ENCODE measurements around the gene ZFP92. TPM values are rescaled to one million over a fixed set of nuclear protein-coding genes. Genes with fewer than 3 reads are reported as not detected.

ZFP92 gene
- total RNA-seq, 1 donor from 2014 or later = not detected

GRCh38 chrX:153405426-153405825 is 5.8 kb upstream of the ZFP92 start:
- Histone ChIP-seq H3F3A (ENCODE audit: low read depth) (no peaks in the 10 kb centered on the region), H3K27me3 (peaks cover 4% of the 10 kb centered on the region), H3K4me1 (no peaks in the 10 kb centered on the region), H3K4me2 (no peak overlapping the region), H3K27ac (no peak overlapping the region), H3K9ac (no peak overlapping the region), H2AFZ (replicated peaks) (no peak overlapping the region), H3K4me3 (no peak overlapping the region), H4K20me1 (ENCODE audit: low read depth) (no peaks in the 10 kb centered on the region), H3K9me3 (ENCODE audit: low read depth) (no peaks in the 10 kb centered on the region), H3K79me2 (ENCODE audit: low read depth) (no peaks in the 10 kb centered on the region), H3K36me3 (no peaks in the 10 kb centered on the region)
- TF ChIP-seq EZH2 (IDR thresholded peaks at IDR 0.05) (no peak), EZH2phosphoT487 (IDR thresholded peaks at IDR 0.05) (no peak), CTCF (IDR thresholded peaks at IDR 0.05) (no peak)
- Mint-ChIP-seq H3K27ac (no peak overlapping the region), H3K4me3 (no peak overlapping the region), H3K4me1 (no peaks in the 10 kb centered on the region), H3K9me3 (peaks cover 35% of the 10 kb centered on the region), H3K36me3 (no peaks in the 10 kb centered on the region), H3K27me3 (ENCODE audit: insufficient read depth, low read depth) (peaks cover 4% of the 10 kb centered on the region)
- DNase-seq (ENCODE audit: low spot score) = no peak

DNA sequence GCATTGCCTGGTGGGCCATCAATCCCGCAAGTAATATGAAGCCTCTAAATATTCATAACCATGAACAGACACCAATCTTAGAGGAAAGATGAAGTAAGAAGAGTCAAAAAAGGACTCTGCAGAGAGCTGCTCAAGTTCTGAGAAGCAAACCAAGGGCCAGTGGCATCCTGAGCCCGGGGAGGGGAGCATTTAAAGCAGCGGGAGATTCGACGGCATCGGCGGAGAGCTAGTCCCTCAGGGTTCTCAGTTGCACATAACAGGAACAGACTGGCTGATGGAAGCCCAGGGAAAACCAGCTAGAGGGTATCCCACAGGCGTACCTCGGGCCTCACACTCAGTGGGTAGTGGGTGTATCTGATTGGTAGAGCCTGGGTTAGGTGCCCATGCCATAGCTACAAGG is 5.3 kb upstream of the ZFP92 start:
- H3K4me2 ChIP-seq = no peak overlapping the region
- no peaks in the 10 kb centered on the region for H3K36me3 ChIP-seq
- Mint-ChIP-seq H3K4me1 (peaks cover 3% of the 10 kb centered on the region), H3K36me3 (no peaks in the 10 kb centered on the region), H3K27ac (no peak overlapping the region), H3K4me3 (no peak overlapping the region), H3K9me3 (peaks cover 39% of the 10 kb centered on the region), H3K27me3 (ENCODE audit: insufficient read depth, low read depth) (peaks cover 8% of the 10 kb centered on the region)
- no peaks in the 10 kb centered on the region for H3F3A ChIP-seq (ENCODE audit: low read depth)
- peaks cover 10% of the 10 kb centered on the region for H3K27me3 ChIP-seq
- no peaks in the 10 kb centered on the region for H3K79me2 ChIP-seq (ENCODE audit: low read depth)
- no peak for DNase-seq (ENCODE audit: low spot score)
- H3K9me3 ChIP-seq (ENCODE audit: low read depth) = no peaks in the 10 kb centered on the region
- no peak overlapping the region for H3K9ac ChIP-seq
- no peak overlapping the region for H2AFZ ChIP-seq (replicated peaks)
- TF ChIP-seq EZH2phosphoT487 (IDR thresholded peaks at IDR 0.05) (no peak), CTCF (IDR thresholded peaks at IDR 0.05) (no peak), EZH2 (IDR thresholded peaks at IDR 0.05) (no peak)
- no peak overlapping the region for H3K4me3 ChIP-seq
- no peaks in the 10 kb centered on the region for H4K20me1 ChIP-seq (ENCODE audit: low read depth)
- H3K4me1 ChIP-seq = no peaks in the 10 kb centered on the region
- no peak overlapping the region for H3K27ac ChIP-seq

DNA sequence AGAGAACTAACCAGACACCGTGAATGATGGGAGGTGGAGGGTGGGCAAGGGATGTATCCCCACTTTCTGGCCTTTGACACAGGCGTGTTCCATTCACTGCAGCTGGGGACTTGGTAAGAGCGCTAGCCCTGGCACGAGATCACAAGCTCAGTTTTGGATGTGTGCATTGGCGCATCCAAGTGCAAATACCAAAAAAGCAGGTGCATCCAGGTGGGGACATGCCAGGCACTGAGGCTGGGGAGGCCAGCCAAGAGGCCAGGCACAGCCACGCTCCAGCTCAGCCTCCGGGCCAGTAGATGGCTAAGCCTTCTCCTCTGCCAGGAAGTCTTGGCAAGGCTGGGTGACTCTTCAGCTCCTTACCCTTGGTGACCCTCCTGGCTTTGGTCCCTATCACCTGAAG is 4.4 kb upstream of the ZFP92 start:
- Mint-ChIP-seq H3K4me1 (peaks cover 4% of the 10 kb centered on the region), H3K9me3 (peaks cover 32% of the 10 kb centered on the region), H3K36me3 (no peaks in the 10 kb centered on the region), H3K27ac (no peak overlapping the region), H3K27me3 (ENCODE audit: insufficient read depth, low read depth) (peaks cover 8% of the 10 kb centered on the region), H3K4me3 (no peak overlapping the region)
- Histone ChIP-seq H4K20me1 (ENCODE audit: low read depth) (no peaks in the 10 kb centered on the region), H3K27ac (no peak overlapping the region), H3K9ac (no peak overlapping the region), H3K4me1 (no peaks in the 10 kb centered on the region), H2AFZ (replicated peaks) (no peak overlapping the region), H3K27me3 (peaks cover 19% of the 10 kb centered on the region), H3K36me3 (no peaks in the 10 kb centered on the region), H3K4me2 (no peak overlapping the region), H3F3A (ENCODE audit: low read depth) (no peaks in the 10 kb centered on the region), H3K79me2 (ENCODE audit: low read depth) (no peaks in the 10 kb centered on the region), H3K4me3 (no peak overlapping the region), H3K9me3 (ENCODE audit: low read depth) (no peaks in the 10 kb centered on the region)
- no peak for TF ChIP-seq CTCF (IDR thresholded peaks at IDR 0.05)
- no peak for TF ChIP-seq EZH2 (IDR thresholded peaks at IDR 0.05)
- TF ChIP-seq EZH2phosphoT487 (IDR thresholded peaks at IDR 0.05) = no peak
- DNase-seq (ENCODE audit: low spot score) = no peak

Measured in neural progenitor cell (in vitro differentiated cells).